ENCODE results near the gene STAT2.
"Not testable (repeated sequence)": the region's sequence is repeated elsewhere in the genome, so short reads cannot be mapped to it uniquely, and the experiment has no call there.

Gene STAT2

GRCh38 chr12:56332512-56333196 is 27.3 kb downstream of the STAT2 start:
- CTCF ChIA-PET: interaction anchor here (0.8 to 3.0 kb wide), 14 partner anchors 12 to 143 kb away, joined by 3 to 18 read pairs (median 6); partner anchors contain the start of genes SMARCC2 and STAT2
- no peak for TF ChIP-seq CTCF (IDR thresholded peaks at IDR 0.05; ENCODE audit: control extremely low read depth, extremely low read depth, low read depth, missing control alignments)
- no peak for DNase-seq (ENCODE audit: extremely low spot score)
- POLR2A ChIA-PET: interaction anchor here (1.0 to 1.8 kb wide), 2 partner anchors 17 to 27 kb away, joined by 3 to 6 read pairs; partner anchors contain the start of genes CNPY2 and STAT2

GRCh38 chr12:56330936-56331490 is 28.9 kb downstream of the STAT2 start:
- CTCF ChIA-PET: interaction anchor here (1.2 to 3.1 kb wide), 3 partner anchors 15 to 212 kb away, joined by 3 to 10 read pairs (median 6); partner anchors contain the start of genes CNPY2, SMARCC2 and ZC3H10
- TF ChIP-seq CTCF (IDR thresholded peaks at IDR 0.05; ENCODE audit: control extremely low read depth, extremely low read depth, low read depth, missing control alignments): no peak
- POLR2A ChIA-PET: interaction anchor here (1.8 kb wide), 1 partner anchor 15 kb away, joined by 6 read pairs; the partner anchor contains the start of gene CNPY2
- DNase-seq (ENCODE audit: extremely low spot score): no peak

GRCh38 chr12:56326533-56326932 is 33.4 kb downstream of the STAT2 start:
- CTCF ChIA-PET: interaction anchor here (1.2 kb wide), 1 partner anchor 9 kb away, joined by 3 read pairs; no protein-coding TSS in a partner anchor
- TF ChIP-seq CTCF (IDR thresholded peaks at IDR 0.05; ENCODE audit: control extremely low read depth, extremely low read depth, low read depth, missing control alignments): no peak
- POLR2A ChIA-PET: no interaction called here
- no peak for DNase-seq (ENCODE audit: extremely low spot score)

- TF ChIP-seq CTCF (IDR thresholded peaks at IDR 0.05; ENCODE audit: control extremely low read depth, extremely low read depth, low read depth, missing control alignments): no peak
- no peak for DNase-seq (ENCODE audit: extremely low spot score)
- CTCF ChIA-PET: interaction anchor here (0.8 to 1.2 kb wide), 2 partner anchors 8 to 9 kb away, joined by 3 read pairs; no protein-coding TSS in a partner anchor
- POLR2A ChIA-PET: interaction anchor here (1.1 kb wide), 1 partner anchor 10 kb away, joined by 3 read pairs; the partner anchor contains the start of gene CNPY2
These were observed 33.8 kb downstream of the STAT2 start for GRCh38 chr12:56326126-56326525.

GRCh38 chr12:56324206-56324605 is 35.7 kb downstream of the STAT2 start:
- POLR2A ChIA-PET: interaction anchor here (0.5 kb wide), 1 partner anchor 31 kb away, joined by 10 read pairs; no protein-coding TSS in a partner anchor
- TF ChIP-seq CTCF (IDR thresholded peaks at IDR 0.05; ENCODE audit: control extremely low read depth, extremely low read depth, low read depth, missing control alignments): no peak
- CTCF ChIA-PET: interaction anchor here (1.2 to 1.3 kb wide), 2 partner anchors 57 to 66 kb away, joined by 3 to 4 read pairs; partner anchors contain the start of gene ANKRD52
- DNase-seq (ENCODE audit: extremely low spot score): no peak

GRCh38 chr12:56321610-56322009 is 38.3 kb downstream of the STAT2 start:
- ChIA-PET POLR2A (interaction anchor here (0.7 kb wide), 1 partner anchor 15 kb away, joined by 8 read pairs; no protein-coding TSS in a partner anchor), CTCF (interaction anchor here (1.8 kb wide), 1 partner anchor 11 kb away, joined by 8 read pairs; the partner anchor contains the start of gene PAN2)
- not testable (repeated sequence) for DNase-seq (ENCODE audit: extremely low spot score)

Data from GM10248 (cell line).